OCI-LY3 (cell line): Measurements from ENCODE around the gene AGAP1.

Source experiments
- H2AFZ ChIP-seq: fragments of 200-600, 300-600 bp; shearing (Covaris generic); 2 replicates; pipeline ENCODE4 v1.6.0; 2014; ENCODE audit warnings: antibody characterized with exemption, low read depth, low read length
- H3K27ac ChIP-seq: fragments of 200-600, 300-600 bp; sonication (generic); 2 replicates; pipeline ENCODE4 v1.5.1; 2014; ENCODE audit warnings: mild to moderate bottlenecking, low read length, moderate library complexity, mixed read lengths
- H3K27me3 ChIP-seq: fragments of 200-600, 300-600 bp; sonication (generic); 2 replicates; pipeline ENCODE4 v1.6.1; 2014; ENCODE audit warnings: low read depth, low read length, mixed read lengths
- H3K36me3 ChIP-seq: fragments of 200-600, 300-600 bp; sonication (generic); replicated peaks from 2 replicates; pipeline ENCODE3; 2014; ENCODE audit warnings: low read depth, low read length, mixed read lengths
- H3K4me1 ChIP-seq: fragments of 300-600, 200-600 bp; sonication (generic); 2 replicates; pipeline ENCODE4 v1.6.1; 2014; ENCODE audit warnings: low read length, mixed read lengths
- H3K4me2 ChIP-seq: fragments of 200-600, 300-600 bp; sonication (generic); 2 replicates; pipeline ENCODE4 v1.6.1; 2014; ENCODE audit warnings: low read length, mixed read lengths
- H3K4me3 ChIP-seq: fragments of 300-600, 200-600 bp; sonication (generic); 2 replicates; pipeline ENCODE4 v1.5.1; 2014; ENCODE audit warnings: antibody characterized with exemption, mild to moderate bottlenecking, low read length, moderate library complexity
- H3K79me2 ChIP-seq: fragments of 300-600, 200-600 bp; shearing (Covaris generic); 2 replicates; pipeline ENCODE4 v1.6.1; 2014; ENCODE audit warnings: mild to moderate bottlenecking, low read length, mixed read lengths
- H3K9ac ChIP-seq: fragments of 300-600, 200-600 bp; shearing (Covaris generic); 2 replicates; pipeline ENCODE4 v1.6.0; 2014; ENCODE audit warnings: mild to moderate bottlenecking, low read length, moderate library complexity
- H3K9me3 ChIP-seq: fragments of 200-600, 300-600 bp; shearing (Covaris generic); 2 replicates; pipeline ENCODE4 v1.6.1; 2014; ENCODE audit warnings: low read length, mixed read lengths; ENCODE audit not compliant: insufficient read depth
- H4K20me1 ChIP-seq: fragments of 200-600, 300-600 bp; sonication (generic); 2 replicates; pipeline ENCODE4 v1.6.1; 2016; ENCODE audit warnings: low read length, mixed read lengths; ENCODE audit not compliant: insufficient read depth
- CTCF ChIP-seq: fragments of 200-600, 300-600 bp; sonication (generic); IDR thresholded peaks from 2 replicates; pipeline ENCODE4 v1.5.1; 2014; ENCODE audit warnings: antibody characterized with exemption, low read length, low read depth
- EZH2phosphoT487 ChIP-seq: fragments of 200-600 bp; shearing (Covaris generic); IDR thresholded peaks from 2 replicates; pipeline ENCODE4 v1.6.1; 2018; ENCODE audit warnings: antibody characterized with exemption, mixed run types, low read depth

The AGAP1 gene

DNA sequence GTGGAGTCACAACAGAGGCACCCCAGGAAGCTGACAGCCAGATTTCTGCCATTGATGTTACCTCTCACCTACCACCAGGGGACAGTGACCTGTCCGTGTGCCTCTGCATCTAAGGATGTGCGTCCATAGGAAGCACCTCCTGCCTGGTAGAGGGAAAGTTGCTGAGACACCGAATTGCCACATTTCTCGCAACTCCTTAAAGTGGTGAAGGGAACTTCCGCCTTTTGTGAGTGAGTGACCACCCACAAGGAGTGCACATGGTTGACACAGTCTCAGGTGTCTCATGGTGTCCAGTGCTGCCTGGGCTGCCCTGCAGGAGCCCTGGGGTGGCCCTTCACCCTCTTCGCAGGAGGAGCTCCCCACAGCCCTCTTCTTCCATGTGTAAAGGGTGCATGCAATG is 472.6 kb downstream of the AGAP1 start:
- Histone ChIP-seq H3K4me3 (no peak overlapping the region), H3K79me2 (no peaks in the 10 kb centered on the region), H3K9me3 (no peaks in the 10 kb centered on the region), H4K20me1 (no peaks in the 10 kb centered on the region), H3K4me1 (no peaks in the 10 kb centered on the region), H3K36me3 (no peaks in the 10 kb centered on the region), H2AFZ (no peak overlapping the region), H3K9ac (no peak overlapping the region), H3K27me3 (no peaks in the 10 kb centered on the region), H3K4me2 (no peak overlapping the region), H3K27ac (no peak overlapping the region)
- no peak for TF ChIP-seq EZH2phosphoT487
- no peak for TF ChIP-seq CTCF

DNA sequence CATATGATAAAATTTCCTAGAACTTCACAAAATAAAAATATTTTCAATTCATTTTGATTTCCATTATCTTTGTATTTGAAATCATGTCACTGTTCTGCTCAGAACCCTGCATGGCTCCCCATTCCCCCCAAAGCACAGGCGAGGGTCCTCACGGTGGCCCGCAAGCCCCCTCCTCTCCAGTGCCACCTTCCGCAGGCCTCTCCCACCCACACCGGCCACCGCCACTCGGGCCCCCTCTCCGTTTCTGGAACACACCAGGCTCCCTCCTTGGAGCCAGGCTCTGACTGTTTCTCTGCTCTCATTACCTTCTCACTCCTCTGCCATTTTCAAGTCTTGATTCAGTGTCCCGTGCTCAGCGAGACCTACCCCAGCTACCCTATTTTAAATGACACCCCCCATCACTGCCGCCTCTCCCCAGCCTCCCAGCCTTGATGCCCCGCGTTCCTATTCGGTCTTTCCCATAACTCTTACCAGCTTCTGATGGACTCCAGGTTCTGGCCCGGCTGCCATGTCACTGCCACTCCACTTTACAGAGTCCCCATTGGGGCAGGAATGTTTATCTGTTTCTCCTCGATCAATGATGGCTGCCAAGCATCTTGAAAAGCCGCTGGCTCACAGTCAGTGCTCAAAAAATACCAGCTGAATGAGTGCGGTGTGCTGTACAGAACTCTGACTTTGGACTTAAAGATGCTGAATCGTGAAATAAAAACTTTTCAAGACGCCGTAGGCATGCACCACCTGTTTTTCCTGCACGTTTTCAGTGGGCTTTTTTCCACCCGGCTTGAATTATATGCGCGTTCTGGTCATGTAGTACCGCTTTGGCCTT is 473.3 kb downstream of the AGAP1 start:
- H2AFZ ChIP-seq = no peak overlapping the region
- no peaks in the 10 kb centered on the region for H3K36me3 ChIP-seq
- H3K27ac ChIP-seq = no peak overlapping the region
- H3K9me3 ChIP-seq = no peaks in the 10 kb centered on the region
- H3K4me2 ChIP-seq = no peak overlapping the region
- no peak overlapping the region for H3K4me3 ChIP-seq
- H3K9ac ChIP-seq = no peak overlapping the region
- H3K4me1 ChIP-seq = no peaks in the 10 kb centered on the region
- no peak for TF ChIP-seq EZH2phosphoT487
- no peaks in the 10 kb centered on the region for H3K27me3 ChIP-seq
- H4K20me1 ChIP-seq = no peaks in the 10 kb centered on the region
- no peaks in the 10 kb centered on the region for H3K79me2 ChIP-seq

DNA sequence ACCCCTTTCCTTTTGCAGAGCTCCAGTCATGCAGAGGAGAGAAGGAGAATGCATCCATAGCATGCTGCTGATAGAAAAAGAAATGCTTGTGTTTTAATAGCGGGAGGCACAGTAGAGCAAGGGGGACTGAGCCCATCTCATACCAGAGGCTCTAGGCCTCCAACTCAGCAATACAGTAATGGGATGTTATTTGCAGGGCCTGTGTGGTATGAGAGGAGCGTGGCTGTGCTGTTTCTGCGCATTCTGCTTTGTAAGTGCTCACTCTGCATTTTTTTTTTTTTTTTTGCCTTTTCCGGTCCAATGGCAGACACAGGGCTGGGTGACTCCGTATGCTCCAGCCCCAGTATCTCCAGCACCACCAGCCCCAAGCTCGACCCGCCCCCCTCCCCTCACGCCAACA is 474.3 kb downstream of the AGAP1 start:
- Histone ChIP-seq H3K9ac (no peak overlapping the region), H3K4me2 (no peak overlapping the region), H3K79me2 (no peaks in the 10 kb centered on the region), H3K27me3 (no peaks in the 10 kb centered on the region), H3K36me3 (no peaks in the 10 kb centered on the region), H3K4me1 (no peaks in the 10 kb centered on the region), H2AFZ (no peak overlapping the region), H3K27ac (no peak overlapping the region), H3K4me3 (no peak overlapping the region), H3K9me3 (no peaks in the 10 kb centered on the region), H4K20me1 (no peaks in the 10 kb centered on the region)
- no peak for TF ChIP-seq EZH2phosphoT487
- TF ChIP-seq CTCF = no peak

GRCh38 chr2:235968616-235969324 is 474.9 kb downstream of the AGAP1 start:
- no peak for TF ChIP-seq CTCF
- TF ChIP-seq EZH2phosphoT487 = no peak
- Histone ChIP-seq H3K4me1 (no peaks in the 10 kb centered on the region), H3K4me2 (no peak overlapping the region), H3K9ac (no peak overlapping the region), H3K9me3 (no peaks in the 10 kb centered on the region), H3K4me3 (no peak overlapping the region), H3K27ac (no peak overlapping the region), H4K20me1 (no peaks in the 10 kb centered on the region), H3K27me3 (no peaks in the 10 kb centered on the region), H2AFZ (no peak overlapping the region), H3K36me3 (no peaks in the 10 kb centered on the region), H3K79me2 (no peaks in the 10 kb centered on the region)
